Heart left ventricle (tissue), 13 donors: ENCODE measurements around the gene MVP.

Source experiments
- CTCF ChIP-seq, 12 donors: fragments of 200-600 bp; sonication (generic) in 4 of 12; IDR thresholded peaks; one replicate each; pipeline versions ENCODE4 v1.5.0 to v1.8.0; 2018 to 2022; ENCODE audit warnings: antibody characterized with exemption in 12 of 12, mild to moderate bottlenecking in 5 of 12
- POLR2A ChIP-seq, 2 donors: fragments of 450-650 bp; IDR thresholded peaks; one replicate each; pipeline ENCODE4 v1.6.1; 2017; ENCODE audit warnings: antibody characterized with exemption in 2 of 2, mild to moderate bottlenecking in 2 of 2, moderate library complexity in 2 of 2
- donor health status: ischemic (EF 13 %, LVEDD 7.1; RV severe dilation, severe dysfunction).
- donor health status: DM: no; HTN: yes; CAD: no.
- donor health status: DM: no; HTN: no; CAD: no.
- donor health status: ischemic (EF 25% LVEDD 6.9; RV normal size, moderate dysfunction).
- donor health status: ischemic (EF 25% LVEDD 5.7; RV mildly dilated, moderate dysfunction).
- donor health status: ischemic (EF 35%, LVEDD 5.7; RV mildly dilated, moderate dysfunction).
- donor health status: nonischemic (EF 11% LVEDD 7.7; RV severe dilation, severe dysfunction).
- donor health status: DM: yes; HTN: yes; CAD: no.
- donor health status: PGD.
- donor health status: ischemic (EF 29% LVEDD 5.4; RV normal size, mild dysfunction).
- donor health status: nonischemic (EF 23%, LVEDD 6.1; RV moderate dilation, normal function).

- no peak for TF ChIP-seq CTCF (IDR thresholded peaks at IDR 0.05)
- no peak for TF ChIP-seq POLR2A (IDR thresholded peaks at IDR 0.05)
These were observed 74.1 kb downstream of the MVP start for GRCh38 chr16:29894352-29894751.
